IPS-18c (cell line): ENCODE measurements around the gene TTC28.

ENCODE experiments used
- H3K4me3 ChIP-seq: 2 replicates; pipeline ENCODE4 v1.7.0; 2013; ENCODE audit warnings: low read depth, mild to moderate bottlenecking, low read length, moderate library complexity; ENCODE audit not compliant: insufficient read depth
- H3K9me3 ChIP-seq: one replicate; pipeline ENCODE4 v1.6.1; 2013; ENCODE audit warnings: mild to moderate bottlenecking, low read length, moderate library complexity; ENCODE audit not compliant: control insufficient read depth, insufficient read depth

The TTC28 gene

DNA sequence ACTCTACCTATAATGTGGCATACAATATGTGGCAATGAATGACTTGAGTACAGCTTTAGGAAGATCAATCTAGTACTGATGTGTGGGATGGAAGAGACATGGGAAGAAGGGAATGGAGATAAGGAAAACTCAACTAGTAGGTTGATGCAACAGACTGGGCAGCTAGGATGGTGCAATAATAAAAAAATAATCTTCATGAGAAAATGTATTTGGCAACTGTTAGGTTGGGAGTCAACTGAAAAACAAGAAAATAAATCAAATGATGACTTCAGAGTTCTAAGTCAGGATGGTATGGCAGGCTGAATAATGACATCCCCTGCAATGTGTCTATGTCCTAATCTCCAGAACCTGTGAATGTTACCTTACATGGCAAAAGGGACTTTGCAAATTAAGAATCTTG, 523.8 kb downstream of the TTC28 start:
- Histone ChIP-seq H3K4me3 (no peak overlapping the region), H3K9me3 (no peaks in the 10 kb centered on the region)

DNA sequence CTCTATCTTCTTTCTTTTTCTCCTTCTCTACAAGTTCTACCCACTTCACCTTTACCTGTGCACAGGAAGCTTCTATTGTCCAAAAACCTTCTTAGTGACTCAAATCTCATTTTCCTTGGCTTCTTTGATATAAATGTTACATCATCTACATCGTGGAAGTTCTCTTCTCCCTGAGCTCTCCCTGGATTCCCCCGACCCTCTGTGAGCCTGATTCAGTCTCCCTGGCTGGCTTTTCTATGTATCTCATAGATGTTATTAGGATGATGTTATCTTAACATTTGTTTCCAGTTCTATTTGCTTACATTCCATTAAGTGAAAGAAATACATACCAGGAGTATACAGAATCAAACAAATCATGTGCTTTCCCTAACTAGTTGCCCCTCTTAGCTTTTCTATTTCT, 524.8 kb downstream of the TTC28 start:
- Histone ChIP-seq H3K4me3 (no peak overlapping the region), H3K9me3 (no peaks in the 10 kb centered on the region)

GRCh38 chr22:28151151-28151816, 528.4 kb downstream of the TTC28 start:
- H3K4me3 ChIP-seq = no peak overlapping the region
- no peaks in the 10 kb centered on the region for H3K9me3 ChIP-seq

GRCh38 chr22:28148816-28149465, 530.7 kb downstream of the TTC28 start:
- H3K4me3 ChIP-seq = no peak overlapping the region

GRCh38 chr22:28147401-28147800, 532.2 kb downstream of the TTC28 start:
- Histone ChIP-seq H3K9me3 (no peaks in the 10 kb centered on the region), H3K4me3 (no peak overlapping the region)

More at GRCh38 chr22:28148816-28149465, 530.7 kb downstream of the TTC28 start:
- no peaks in the 10 kb centered on the region for H3K9me3 ChIP-seq

- H3K4me3 ChIP-seq = no peak overlapping the region
Measured at GRCh38 chr22:28146401-28147314, 533.0 kb downstream of the TTC28 start.

DNA sequence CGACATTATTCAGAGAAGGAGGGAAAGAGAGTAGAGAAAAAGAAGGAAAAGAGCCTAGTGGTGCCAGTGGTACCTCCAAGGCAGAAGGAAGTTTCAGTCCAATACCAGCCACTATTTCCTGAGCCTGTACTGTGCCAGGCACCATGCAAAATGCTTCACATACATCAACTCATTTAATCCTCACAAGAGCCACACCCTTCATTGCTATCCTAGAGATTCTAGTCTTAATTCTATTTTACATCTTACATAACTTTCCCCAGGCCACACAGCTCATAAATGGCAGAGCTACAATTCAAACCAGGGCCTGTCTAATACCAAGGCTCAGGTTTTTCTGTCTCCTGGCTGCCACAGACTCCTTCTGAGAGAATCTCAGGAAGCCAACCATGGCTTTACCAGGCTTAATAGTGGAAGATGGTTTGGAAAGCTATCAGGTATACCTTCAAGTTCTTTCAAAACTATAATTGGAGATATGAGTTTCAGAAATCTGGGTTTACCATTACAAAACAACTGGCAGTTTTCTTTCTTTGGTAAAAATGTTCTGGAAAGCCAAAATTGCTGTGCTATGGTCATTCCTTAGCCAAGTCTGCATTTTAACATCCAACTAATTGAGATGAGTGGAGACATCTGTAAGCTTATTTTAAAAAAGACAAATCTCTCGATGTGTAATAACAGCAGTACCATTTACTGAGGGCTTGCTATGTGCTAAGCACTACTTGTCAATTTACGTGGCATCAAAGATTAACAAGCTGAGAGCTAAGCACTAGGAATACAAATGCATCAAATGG, 535.5 kb downstream of the TTC28 start:
- no peak overlapping the region for H3K4me3 ChIP-seq

More at GRCh38 chr22:28146401-28147314, 533.0 kb downstream of the TTC28 start:
- no peaks in the 10 kb centered on the region for H3K9me3 ChIP-seq

GRCh38 chr22:28143241-28143865, 536.3 kb downstream of the TTC28 start:
- Histone ChIP-seq H3K4me3 (no peak overlapping the region), H3K9me3 (no peaks in the 10 kb centered on the region)

More for the DNA sequence above, 535.5 kb downstream of the TTC28 start:
- no peaks in the 10 kb centered on the region for H3K9me3 ChIP-seq

DNA sequence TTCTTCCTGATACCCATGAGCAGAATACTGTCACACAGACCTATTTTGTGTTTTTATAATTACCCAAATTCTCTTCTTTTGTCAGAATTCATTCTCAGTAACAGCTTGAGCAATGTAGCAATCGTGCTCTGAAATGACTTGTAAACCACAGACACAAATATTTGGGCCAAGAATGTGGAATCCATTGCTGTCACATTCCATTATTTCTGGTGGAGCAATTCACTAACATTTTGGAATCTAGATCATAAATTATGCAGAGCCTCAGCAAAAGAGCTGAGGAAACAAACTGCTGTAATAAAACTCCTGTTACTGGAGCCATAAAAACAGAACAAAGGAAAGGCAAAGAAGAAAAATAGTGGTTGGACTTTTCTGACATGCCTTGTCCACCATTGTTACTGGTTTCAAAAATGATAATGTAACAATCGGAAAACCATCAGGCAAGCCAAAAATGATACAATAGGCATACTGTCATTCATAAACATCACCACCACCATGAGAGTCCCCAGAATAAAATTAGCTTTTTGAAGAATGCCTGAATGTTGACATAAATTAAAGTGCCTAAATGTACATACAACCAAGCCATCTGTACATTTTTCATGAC, 537.2 kb downstream of the TTC28 start:
- H3K9me3 ChIP-seq = no peaks in the 10 kb centered on the region
- H3K4me3 ChIP-seq = no peak overlapping the region

- H3K9me3 ChIP-seq = no peaks in the 10 kb centered on the region
- no peak overlapping the region for H3K4me3 ChIP-seq
Measured at GRCh38 chr22:28141614-28142013, 538.0 kb downstream of the TTC28 start.

GRCh38 chr22:28139961-28140360, 539.7 kb downstream of the TTC28 start:
- Histone ChIP-seq H3K9me3 (no peaks in the 10 kb centered on the region), H3K4me3 (no peak overlapping the region)

DNA sequence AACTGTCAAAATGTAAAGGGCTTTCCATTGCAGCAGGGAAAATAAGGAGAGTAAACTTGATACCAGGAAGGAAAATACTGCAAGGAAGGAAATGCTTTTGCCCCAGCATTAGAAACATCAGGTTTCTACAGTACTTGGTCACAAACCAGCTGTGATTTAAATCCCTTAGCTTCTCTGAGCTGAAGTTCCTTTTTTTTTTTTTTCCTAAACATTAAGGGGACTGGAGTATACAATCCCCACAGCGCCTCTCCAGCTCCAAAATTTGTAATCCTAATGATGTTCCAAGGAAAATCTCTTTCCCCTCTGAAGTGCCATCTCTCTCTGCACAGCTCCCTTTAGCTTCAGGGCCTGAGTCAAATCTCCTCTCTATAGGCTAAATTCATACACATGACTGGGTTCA, 540.1 kb downstream of the TTC28 start:
- Histone ChIP-seq H3K9me3 (no peaks in the 10 kb centered on the region), H3K4me3 (no peak overlapping the region)

- Histone ChIP-seq H3K4me3 (no peak overlapping the region), H3K9me3 (peaks cover 3% of the 10 kb centered on the region)
Measured at GRCh38 chr22:28137036-28137435, 542.6 kb downstream of the TTC28 start.

DNA sequence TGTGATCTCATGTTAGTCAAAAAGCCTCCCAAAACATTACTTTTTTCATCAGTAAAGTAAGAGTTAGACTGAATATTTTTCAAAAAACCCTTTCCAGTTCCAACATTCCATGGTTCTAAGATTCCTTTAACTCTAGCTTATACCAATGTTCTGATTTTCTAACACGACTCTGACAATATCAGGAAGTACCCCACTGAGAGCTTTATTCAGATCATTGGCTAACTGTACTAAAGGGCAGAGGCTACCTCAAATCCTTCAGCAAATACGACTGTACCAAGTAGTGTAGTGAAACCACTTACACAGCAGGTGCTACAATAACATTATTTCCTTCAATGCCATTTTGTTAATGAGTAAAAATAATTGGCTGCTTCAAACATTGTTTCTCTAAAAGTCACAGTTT, 547.2 kb downstream of the TTC28 start:
- H3K4me3 ChIP-seq = no peak overlapping the region
- peaks cover 3% of the 10 kb centered on the region for H3K9me3 ChIP-seq

DNA sequence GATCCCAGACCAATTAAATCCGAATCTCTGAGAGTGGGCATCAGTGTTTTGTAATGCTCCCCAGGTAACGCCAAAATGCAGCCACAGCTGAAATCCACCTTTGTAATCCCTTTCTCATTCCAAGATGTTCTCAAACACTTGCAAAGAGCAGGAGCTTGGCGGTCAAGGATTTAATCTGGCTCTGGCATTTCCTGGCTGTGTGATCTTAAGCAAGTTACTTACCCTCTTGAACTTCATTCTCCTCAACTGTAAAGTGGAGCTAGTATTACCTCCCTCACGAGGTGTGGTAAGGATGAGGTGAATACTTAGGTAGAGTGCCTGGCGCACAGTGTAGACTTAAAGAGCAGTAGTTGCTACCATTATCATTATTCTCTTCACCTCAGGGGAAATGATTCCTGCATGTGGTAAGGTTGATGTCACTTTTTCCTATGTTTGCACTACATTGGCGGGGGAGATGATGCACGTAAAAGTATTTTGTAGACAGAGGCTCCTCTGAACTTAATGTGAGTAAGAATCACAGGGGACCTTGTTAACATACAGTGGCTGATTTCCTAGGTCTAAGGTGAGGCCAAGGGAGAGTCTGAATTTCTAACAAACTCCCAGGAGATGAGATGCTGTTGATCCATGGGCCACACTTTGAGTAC, 550.2 kb downstream of the TTC28 start:
- H3K4me3 ChIP-seq = peak overlapping the region; percentile 10; the same call in 1 of the 2 replicates
- H3K9me3 ChIP-seq = peaks cover 3% of the 10 kb centered on the region

GRCh38 chr22:28128827-28129226, 550.8 kb downstream of the TTC28 start:
- Histone ChIP-seq H3K9me3 (peaks cover 2% of the 10 kb centered on the region), H3K4me3 (no peak overlapping the region)
